ENCODE measurements around the gene DPH1. TPM values are rescaled to one million over a fixed set of nuclear protein-coding genes. Genes with fewer than 3 reads are reported as not detected.

The DPH1 gene
- total and polyA plus RNA-seq, 2 of the 4 experiments (the other 2 are of a cell fraction): 24.4 to 49.9 TPM

GRCh38 chr17:1995321-1995892, 34.5 kb upstream of the DPH1 start:
- intact Hi-C loops (cut with micrococcal nuclease): no loop called here
- Histone ChIP-seq H3K9me1 (ENCODE audit: insufficient read depth, low read length) (no peaks in the 10 kb centered on the region), H3K18ac (ENCODE audit: low read depth, low read length) (no peak overlapping the region), H4K5ac (ENCODE audit: low read depth, low read length) (no peak overlapping the region), H3K14ac (replicated peaks; ENCODE audit: low read depth, low read length) (no peak overlapping the region), H3K27ac (ENCODE audit: insufficient read depth, low read length) (no peak overlapping the region), H3K27me3 (ENCODE audit: control insufficient read depth, insufficient read depth, low read length) (peaks cover 17% of the 10 kb centered on the region), H2BK20ac (ENCODE audit: low read depth, low read length) (no peak overlapping the region), H2BK15ac (ENCODE audit: low read depth, low read length) (no peak overlapping the region), H2BK5ac (ENCODE audit: low read depth, low read length, poor library complexity, severe bottlenecking) (no peak overlapping the region), H2AFZ (replicated peaks; ENCODE audit: low read length, poor library complexity) (no peak overlapping the region), H4K8ac (ENCODE audit: low read depth in 2 of 2, low read length in 2 of 2) (no peak overlapping the region), H3K4me1 (ENCODE audit: control insufficient read depth, insufficient read depth, low read length) (peaks cover 11% of the 10 kb centered on the region), H3K23ac (ENCODE audit: low read depth, low read length) (no peak overlapping the region), H4K20me1 (ENCODE audit: insufficient read depth, low read length) (no peaks in the 10 kb centered on the region), H3K36me3 (ENCODE audit: control insufficient read depth, insufficient read depth, low read length) (no peaks in the 10 kb centered on the region), H2AK5ac (ENCODE audit: low read depth, low read length) (no peak overlapping the region), H3K9me3 (ENCODE audit: control insufficient read depth, insufficient read depth, low read length) (no peaks in the 10 kb centered on the region), H3K4me2 (ENCODE audit: low read depth, low read length) (no peak overlapping the region), H3K4ac (ENCODE audit: low read depth, low read length) (no peak overlapping the region), H2BK120ac (ENCODE audit: low read depth, low read length) (no peak overlapping the region), H3K79me1 (ENCODE audit: low read depth in 1 of 2, low read length in 2 of 2) (no peaks in the 10 kb centered on the region), H3K9ac (ENCODE audit: low read depth, low read length) (no peak overlapping the region), H3K4me3 (ENCODE audit: insufficient read depth, low read depth, low read length) (no peak overlapping the region), H3K56ac (ENCODE audit: extremely low read depth, insufficient read depth, low read length) (no peak overlapping the region), H2AK9ac (replicated peaks; ENCODE audit: low read depth, low read length, poor library complexity) (no peak overlapping the region), H4K91ac (ENCODE audit: insufficient read depth, low read depth, low read length) (no peak overlapping the region)
- ChIA-PET CTCF (no interaction called here), POLR2A (ENCODE audit: unreplicated experiment) (no interaction called here)
- TF ChIP-seq ELK1 (IDR thresholded peaks at IDR 0.05; ENCODE audit: borderline replicate concordance, low read depth, low read length) (no peak), RFX5 (IDR thresholded peaks at IDR 0.05; ENCODE audit: low read depth, low read length) (no peak), MXI1 (IDR thresholded peaks at IDR 0.05; ENCODE audit: borderline replicate concordance, low read depth, low read length) (no peak), POLR2A (IDR thresholded peaks at IDR 0.05; ENCODE audit: low read depth, low read length) (no peak), CTCF (conservative IDR thresholded peaks at IDR 0.05; ENCODE audit: low read depth, low read length) (no peak), RAD21 (IDR thresholded peaks at IDR 0.05; ENCODE audit: low read length) (no peak), NFE2L2 (IDR thresholded peaks at IDR 0.05; ENCODE audit: low read depth, low read length) (no peak), RCOR1 (IDR thresholded peaks at IDR 0.05; ENCODE audit: insufficient replicate concordance, low read length) (no peak), MAZ (IDR thresholded peaks at IDR 0.05; ENCODE audit: borderline replicate concordance, low read depth, low read length) (no peak), USF2 (IDR thresholded peaks at IDR 0.05; ENCODE audit: low read depth, low read length) (no peak), CHD1 (IDR thresholded peaks at IDR 0.05; ENCODE audit: low read depth, low read length) (no peak), FOS (IDR thresholded peaks at IDR 0.05; ENCODE audit: low read depth, low read length) (no peak)
- 80% methylated on average over 1 of the region's 16 CpGs; no CpG with 5 or more reads in 1 of the 2 experiments for WGBS, 2 experiments (ENCODE audit: extremely low coverage in 2 of 2, insufficient read length in 1 of 2)
- no peak for DNase-seq
- in situ Hi-C loops (cut with MboI; ENCODE audit: low sequenced_read_pairs): no loop called here
- BruUV-seq (replicated peaks): no TSS peak
- dilution Hi-C loops (cut with HindIII; ENCODE audit: low sequenced_read_pairs, unreplicated experiment): no loop called here
- no peak for ATAC-seq (ENCODE audit: low read depth)
